IMR-90 (cell line): ENCODE data around the gene ROPN1B.

Experiments used
- POLR2A ChIP-seq: IDR thresholded peaks from 2 replicates; pipeline ENCODE4 v1.6.1; 2012; ENCODE audit warnings: mild to moderate bottlenecking, low read depth, low read length
- TF ChIP-seq, protein P1 (sequence below): conservative IDR thresholded peaks from 2 replicates; pipeline ENCODE4 v1.5.1; 2012; ENCODE audit warnings: mild to moderate bottlenecking, low read depth, low read length, improper control_type of control experiment

GRCh38 chr3:126025116-126025729 is 56.2 kb downstream of the ROPN1B start:
- TF ChIP-seq, protein P1, sequence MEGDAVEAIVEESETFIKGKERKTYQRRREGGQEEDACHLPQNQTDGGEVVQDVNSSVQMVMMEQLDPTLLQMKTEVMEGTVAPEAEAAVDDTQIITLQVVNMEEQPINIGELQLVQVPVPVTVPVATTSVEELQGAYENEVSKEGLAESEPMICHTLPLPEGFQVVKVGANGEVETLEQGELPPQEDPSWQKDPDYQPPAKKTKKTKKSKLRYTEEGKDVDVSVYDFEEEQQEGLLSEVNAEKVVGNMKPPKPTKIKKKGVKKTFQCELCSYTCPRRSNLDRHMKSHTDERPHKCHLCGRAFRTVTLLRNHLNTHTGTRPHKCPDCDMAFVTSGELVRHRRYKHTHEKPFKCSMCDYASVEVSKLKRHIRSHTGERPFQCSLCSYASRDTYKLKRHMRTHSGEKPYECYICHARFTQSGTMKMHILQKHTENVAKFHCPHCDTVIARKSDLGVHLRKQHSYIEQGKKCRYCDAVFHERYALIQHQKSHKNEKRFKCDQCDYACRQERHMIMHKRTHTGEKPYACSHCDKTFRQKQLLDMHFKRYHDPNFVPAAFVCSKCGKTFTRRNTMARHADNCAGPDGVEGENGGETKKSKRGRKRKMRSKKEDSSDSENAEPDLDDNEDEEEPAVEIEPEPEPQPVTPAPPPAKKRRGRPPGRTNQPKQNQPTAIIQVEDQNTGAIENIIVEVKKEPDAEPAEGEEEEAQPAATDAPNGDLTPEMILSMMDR: no peak
- TF ChIP-seq POLR2A: no peak
